Stimulated activated CD8-positive, alpha-beta memory T cell treated with anti-CD3 and anti-CD28 coated beads, Interleukin-15, amount 100 ng/mL, for 1 hour (primary cell): ENCODE measurements around the gene PUS7L.
"Not testable (repeated sequence)": the region's sequence is repeated elsewhere in the genome, so short reads cannot be mapped to it uniquely, and the experiment has no call there.

Experiments used
- DNase-seq: peaks from one replicate; pipeline ENCODE4 v3.0.0-alpha.2; 2020; ENCODE audit warnings: low read depth

The PUS7L gene

GRCh38 chr12:43749016-43749415, 9.6 kb downstream of the PUS7L start:
- no peak for DNase-seq

GRCh38 chr12:43744826-43745225, 13.8 kb downstream of the PUS7L start:
- no peak for DNase-seq

GRCh38 chr12:43742106-43742505, 16.5 kb downstream of the PUS7L start:
- DNase-seq = no peak

- no peak for DNase-seq
These were observed 18.0 kb downstream of the PUS7L start for GRCh38 chr12:43740511-43741100.

GRCh38 chr12:43737646-43738045, 20.9 kb downstream of the PUS7L start:
- no peak for DNase-seq

- DNase-seq = no peak
These were observed 21.6 kb downstream of the PUS7L start for GRCh38 chr12:43736927-43737440.

GRCh38 chr12:43733687-43734086, 24.9 kb downstream of the PUS7L start:
- DNase-seq = no peak

GRCh38 chr12:43730283-43730682, 28.3 kb downstream of the PUS7L start:
- no peak for DNase-seq

GRCh38 chr12:43728698-43729097, 29.9 kb downstream of the PUS7L start:
- no peak for DNase-seq

- DNase-seq = no peak
These were observed 30.5 kb downstream of the PUS7L start for GRCh38 chr12:43728117-43728516.

GRCh38 chr12:43723134-43723533, 35.5 kb downstream of the PUS7L start:
- DNase-seq = no peak

GRCh38 chr12:43722621-43723020, 36.0 kb downstream of the PUS7L start:
- no peak for DNase-seq

GRCh38 chr12:43711348-43711747, 47.2 kb downstream of the PUS7L start:
- no peak for DNase-seq

- not testable (repeated sequence) for DNase-seq
These were observed 54.8 kb downstream of the PUS7L start for GRCh38 chr12:43703772-43704171.

GRCh38 chr12:43701194-43701593, 57.4 kb downstream of the PUS7L start:
- DNase-seq = not testable (repeated sequence)

- no peak for DNase-seq
These were observed 62.4 kb downstream of the PUS7L start for GRCh38 chr12:43696154-43696553.

- no peak for DNase-seq
These were observed 63.7 kb downstream of the PUS7L start for GRCh38 chr12:43694879-43695278.

- no peak for DNase-seq
These were observed 66.5 kb downstream of the PUS7L start for GRCh38 chr12:43692064-43692463.

GRCh38 chr12:43685491-43685890, 73.1 kb downstream of the PUS7L start:
- not testable (repeated sequence) for DNase-seq

GRCh38 chr12:43676183-43676813, 82.3 kb downstream of the PUS7L start:
- no peak for DNase-seq

- DNase-seq = no peak
These were observed 83.3 kb downstream of the PUS7L start for GRCh38 chr12:43675048-43675904.

- no peak for DNase-seq
These were observed 89.2 kb downstream of the PUS7L start for GRCh38 chr12:43669373-43669772.
